A549 (cell line): ENCODE data around the gene CDH4. TPM values are rescaled to one million over a fixed set of nuclear protein-coding genes. Genes with fewer than 3 reads are reported as not detected.

Source experiments
- ATAC-seq, 2 experiments: fragments of 200-7000 bp in 1 of 2; fragments of >200 bp in 1 of 2; cut with Nextera tagmentation in 1 of 2; cut with Tn5 transposase in 1 of 2; 3 replicates each; pipeline versions ENCODE4 v1.8.0 to v1.9.1; 2018 to 2020; ENCODE audit warnings: mild to moderate bottlenecking in 1 of 2, moderate library complexity in 1 of 2
- CTCF ChIA-PET: fragments of 300-600 bp; sonication (Branson Sonifier 250); formaldehyde crosslinking; extraction: SDS; loops from one replicate; lab custom pipeline; 2021; ENCODE audit warnings: antibody characterized with exemption, inconsistent platforms; lab: Yijun Ruan, JAX
- POLR2A ChIA-PET: fragments of 350-600 bp; formaldehyde crosslinking; extraction: SDS; loops from one replicate; lab custom pipeline; 2021; ENCODE audit warnings: antibody characterized with exemption, inconsistent platforms; lab: Yijun Ruan, JAX
- DNase-seq, 2 experiments: peaks; one replicate each; pipeline versions ENCODE4 v3.0.0 to v3.0.0-alpha.2; 2011 to 2016; ENCODE audit warnings: low read depth in 1 of 2, low spot score in 1 of 2
- FAIRE-seq: peaks from 2 replicates; lab custom pipeline; 2011; peaks lifted over from hg19 to GRCh38; lab: Jason Lieb, UNC
- H3K27ac ChIP-seq, 2 experiments: fragments of >200 bp; sonication (Bioruptor Twin); formaldehyde crosslinking; 3 replicates each; pipeline ENCODE4 v1.5.1; 2016 to 2017
- H3K4me1 ChIP-seq: fragments of >200 bp; sonication (Bioruptor Twin); formaldehyde crosslinking; 3 replicates; pipeline ENCODE4 v1.6.1; 2016
- H3K4me2 ChIP-seq: fragments of >200 bp; sonication (Bioruptor Twin); formaldehyde crosslinking; 3 replicates; pipeline ENCODE4 v1.6.1; 2016
- H3K4me3 ChIP-seq: fragments of >200 bp; sonication (Bioruptor Twin); formaldehyde crosslinking; 3 replicates; pipeline ENCODE4 v1.5.1; 2016
- H3K9me3 ChIP-seq: fragments of >200 bp; sonication (Bioruptor Twin); formaldehyde crosslinking; 3 replicates; pipeline ENCODE4 v1.6.1; 2016
- BHLHE40 ChIP-seq: IDR thresholded peaks from 2 replicates; pipeline ENCODE4 v1.6.1; 2012; ENCODE audit warnings: low read depth, low read length, inconsistent platforms
- CBX2 ChIP-seq: fragments of 200-600 bp; sonication (generic); IDR thresholded peaks from 2 replicates; pipeline ENCODE4 v1.6.1; 2016; ENCODE audit warnings: low read depth, mild to moderate bottlenecking, borderline replicate concordance
- CBX8 ChIP-seq: fragments of 200-600 bp; sonication (generic); IDR thresholded peaks from 2 replicates; pipeline ENCODE4 v1.6.1; 2016
- EHF ChIP-seq: fragments of 250-450 bp; sonication (Bioruptor Pico); IDR thresholded peaks from 2 replicates; pipeline ENCODE4 v1.5.0; 2020; ENCODE audit warnings: mild to moderate bottlenecking
- EP300 ChIP-seq, 2 experiments: fragments of >200 bp; sonication (Bioruptor Twin); formaldehyde crosslinking; IDR thresholded peaks; 2 replicates in 1 of 2; 3 replicates in 1 of 2; pipeline ENCODE4 v1.6.1; 2016 to 2017
- ESRRA ChIP-seq: fragments of 150-350 bp; IDR thresholded peaks from 2 replicates; pipeline ENCODE4 v1.6.1; 2014; ENCODE audit warnings: mild to moderate bottlenecking, low read length, borderline replicate concordance
- FOSL2 ChIP-seq, 2 experiments: fragments of 450-650 bp in 1 of 2; fragments of >200 bp in 1 of 2; sonication (Bioruptor Twin) in 1 of 2; formaldehyde crosslinking; IDR thresholded peaks; 2 replicates each; pipeline versions ENCODE4 v1.5.0 to v1.6.1; 2016 to 2020; ENCODE audit warnings: mild to moderate bottlenecking in 1 of 2, moderate library complexity in 1 of 2
- GATA3 ChIP-seq: IDR thresholded peaks from 2 replicates; pipeline ENCODE4 v1.6.1; 2012; ENCODE audit warnings: borderline replicate concordance
- HDAC2 ChIP-seq: fragments of 200-600 bp; sonication (generic); IDR thresholded peaks from 2 replicates; pipeline ENCODE4 v1.6.1; 2016
- HOXA7 ChIP-seq: fragments of 250-450 bp; sonication (Bioruptor Pico); IDR thresholded peaks from 2 replicates; pipeline ENCODE4 v1.5.0; 2020; ENCODE audit warnings: mild to moderate bottlenecking, moderate library complexity
- HOXB5 ChIP-seq: fragments of 250-450 bp; sonication (Bioruptor Pico); IDR thresholded peaks from 2 replicates; pipeline ENCODE4 v1.5.0; 2020; ENCODE audit warnings: mild to moderate bottlenecking, moderate library complexity
- JUNB ChIP-seq: fragments of >200 bp; sonication (Bioruptor Twin); formaldehyde crosslinking; IDR thresholded peaks from 2 replicates; pipeline ENCODE4 v1.6.1; 2016
- KDM5A ChIP-seq: fragments of 200-600 bp; sonication (generic); IDR thresholded peaks from 2 replicates; pipeline ENCODE4 v1.6.1; 2016; ENCODE audit warnings: antibody characterized with exemption, mild to moderate bottlenecking
- NFE2L2 ChIP-seq: fragments of 150-350 bp; conservative IDR thresholded peaks from 2 replicates; pipeline ENCODE4 v1.6.1; 2014; ENCODE audit warnings: low read length
- NPAS2 ChIP-seq: fragments of 250-450 bp; sonication (Bioruptor Pico); IDR thresholded peaks from 2 replicates; pipeline ENCODE4 v1.8.0; 2022; ENCODE audit warnings: mild to moderate bottlenecking, moderate library complexity, borderline replicate concordance
- NR3C1 ChIP-seq: fragments of >200 bp; sonication (Bioruptor Twin); formaldehyde crosslinking; IDR thresholded peaks from 3 replicates; pipeline ENCODE4 v1.6.1; 2017
- POLR2A ChIP-seq: IDR thresholded peaks from 2 replicates; pipeline ENCODE4 v1.6.1; 2012; ENCODE audit warnings: mild to moderate bottlenecking, low read length
- RARB ChIP-seq: fragments of 250-450 bp; sonication (Bioruptor Pico); IDR thresholded peaks from 2 replicates; pipeline ENCODE4 v1.8.0; 2021; ENCODE audit warnings: mild to moderate bottlenecking, moderate library complexity
- REST ChIP-seq: fragments of 200-600 bp; sonication (generic); IDR thresholded peaks from 2 replicates; pipeline ENCODE4 v1.6.1; 2016; ENCODE audit warnings: antibody characterized with exemption, mild to moderate bottlenecking, moderate library complexity
- RFX5 ChIP-seq: fragments of 450-650 bp; IDR thresholded peaks from 2 replicates; pipeline ENCODE4 v1.7.1; 2014; ENCODE audit warnings: antibody characterized with exemption, mild to moderate bottlenecking, moderate library complexity
- SMC3 ChIP-seq: fragments of >200 bp; sonication (Bioruptor Twin); formaldehyde crosslinking; IDR thresholded peaks from 3 replicates; pipeline ENCODE4 v1.6.1; 2018; ENCODE audit warnings: inconsistent platforms
- USF2 ChIP-seq: fragments of 450-650 bp; IDR thresholded peaks from 2 replicates; pipeline ENCODE4 v1.6.1; 2014; ENCODE audit warnings: antibody characterized with exemption
- ZFP36 ChIP-seq: fragments of 450-650 bp; IDR thresholded peaks from 2 replicates; pipeline ENCODE4 v1.6.1; 2014; ENCODE audit warnings: borderline replicate concordance; ENCODE audit not compliant: partially characterized antibody
- ZNF302 ChIP-seq: fragments of 250-450 bp; sonication (Bioruptor Pico); IDR thresholded peaks from 2 replicates; pipeline ENCODE4 v1.9.0; 2021; ENCODE audit warnings: inconsistent platforms, mild to moderate bottlenecking, moderate library complexity
- WGBS: methylation state at CpG from one replicate; pipeline ENCODE4 v1.1.6; 2017; ENCODE audit errors: missing lambda C conversion rate; 5-methylcytosine and 5-hydroxymethylcytosine counted together
- polyA plus RNA-seq, 4 experiments: library from polyadenylated mRNA; depleted of rRNA in 3 of 4; stranded (reverse); fragments of >200 nt; fragmentation: RNase III in 1 of 4; extraction: RNeasy Plus Mini Kit Qiagen cat#74134 plus additional on column Dnase treatment in 1 of 4; gene quantifications; 2 replicates in 3 of 4; 3 replicates in 1 of 4; pipeline ENCODE4 v1.2.3, GENCODE V29; 2011 to 2017

The CDH4 gene
- polyA plus RNA-seq, 2 of the 4 experiments (the other 2 are of a cell fraction) = 3.4 to 10.3 TPM

GRCh38 chr20:61647702-61648101 lies 395.6 kb downstream of the CDH4 start:
- CTCF ChIA-PET = interaction anchor here (0.9 kb wide), 1 partner anchor 406 kb away, joined by 4 read pairs; no protein-coding TSS in a partner anchor
- WGBS = 89% methylated on average over 3 of the region's 8 CpGs
- no peak for FAIRE-seq

GRCh38 chr20:61649105-61649859 lies 397.2 kb downstream of the CDH4 start:
- Histone ChIP-seq H3K4me1 (no peaks in the 10 kb centered on the region), H3K9me3 (no peaks in the 10 kb centered on the region), H3K27ac (no peak overlapping the region), H3K4me3 (no peak overlapping the region), H3K4me2 (no peak overlapping the region)
- ChIA-PET POLR2A (no interaction called here), CTCF (no interaction called here)
- FAIRE-seq (no peak), ATAC-seq (no peak), DNase-seq (no peak)
- WGBS = 80% methylated on average over 25 of the region's 25 CpGs
- TF ChIP-seq JUNB (no peak), HOXA7 (CRISPR knock-in tag) (no peak), ZFP36 (no peak), ESRRA (no peak), EP300 (IDR thresholded peaks at IDR 0.05) (no peak), HDAC2 (no peak)
- TF ChIP-seq, all 56 proteins: peak for 0

More at GRCh38 chr20:61647702-61648101, 395.6 kb downstream of the CDH4 start:
- H3K27ac ChIP-seq = no peak overlapping the region
- H3K4me1 ChIP-seq = no peaks in the 10 kb centered on the region
- POLR2A ChIA-PET = no interaction called here
- ATAC-seq (no peak), DNase-seq (no peak)
- H3K4me2 ChIP-seq = no peak overlapping the region
- no peak overlapping the region for H3K4me3 ChIP-seq
- no peak for TF ChIP-seq ESRRA
- no peak for TF ChIP-seq EHF (CRISPR knock-in tag)
- H3K9me3 ChIP-seq = no peaks in the 10 kb centered on the region

GRCh38 chr20:61649860-61650162 lies 397.8 kb downstream of the CDH4 start:
- Histone ChIP-seq H3K4me2 (no peak overlapping the region), H3K4me3 (no peak overlapping the region), H3K9me3 (no peaks in the 10 kb centered on the region), H3K4me1 (no peaks in the 10 kb centered on the region), H3K27ac (no peak overlapping the region)
- FAIRE-seq (no peak), ATAC-seq (no peak), DNase-seq (no peak)
- ChIA-PET POLR2A (no interaction called here), CTCF (no interaction called here)
- TF ChIP-seq RARB (CRISPR knock-in tag) (no peak), HOXB5 (no peak), EP300 (IDR thresholded peaks at IDR 0.05) (no peak), NPAS2 (CRISPR knock-in tag) (no peak), CBX8 (no peak), NFE2L2 (no peak), ZNF302 (CRISPR knock-in tag) (no peak), SMC3 (no peak), RFX5 (no peak)
- 76% methylated on average over 8 of the region's 8 CpGs for WGBS

- no peak for DNase-seq
- 75% methylated on average over 30 of the region's 34 CpGs for WGBS
- H3K4me1 ChIP-seq = no peaks in the 10 kb centered on the region
- H3K9me3 ChIP-seq = no peaks in the 10 kb centered on the region
- no peak for FAIRE-seq
- H3K27ac ChIP-seq = no peak overlapping the region
- H3K4me2 ChIP-seq = no peak overlapping the region
- CTCF ChIA-PET = no interaction called here
- no peak overlapping the region for H3K4me3 ChIP-seq
- POLR2A ChIA-PET = no interaction called here
- TF ChIP-seq NPAS2 (CRISPR knock-in tag) = no peak
- TF ChIP-seq USF2 = no peak
- ATAC-seq = no peak
Measured at GRCh38 chr20:61650912-61651733, 399.1 kb downstream of the CDH4 start.

- 84% methylated on average over 10 of the region's 10 CpGs for WGBS
- TF ChIP-seq GATA3 (no peak), REST (no peak), NR3C1 (no peak), KDM5A (no peak), CBX2 (no peak), EHF (CRISPR knock-in tag) (no peak), POLR2A (no peak), BHLHE40 (no peak), FOSL2 (IDR thresholded peaks at IDR 0.05) (no peak), FOSL2 (CRISPR knock-in tag; IDR thresholded peaks at IDR 0.05) (no peak)
- FAIRE-seq (no peak), ATAC-seq (no peak), DNase-seq (no peak)
- no peaks in the 10 kb centered on the region for H3K4me1 ChIP-seq
- no peak overlapping the region for H3K27ac ChIP-seq
- POLR2A ChIA-PET = no interaction called here
- no peaks in the 10 kb centered on the region for H3K9me3 ChIP-seq
- H3K4me3 ChIP-seq = no peak overlapping the region
- H3K4me2 ChIP-seq = no peak overlapping the region
- CTCF ChIA-PET = no interaction called here
Measured at GRCh38 chr20:61652146-61652545, 400.1 kb downstream of the CDH4 start.
